HepG2 (cell line): ENCODE results near the gene IQGAP3. TPM values are rescaled to one million over a fixed set of nuclear protein-coding genes. Genes with fewer than 3 reads are reported as not detected.
A peak's percentile ranks its signal among the peaks of the same experiment; 100 is the strongest.

Source experiments
- DZIP1 ChIP-seq: sonication (generic); formaldehyde crosslinking; IDR thresholded peaks from 2 replicates; pipeline ENCODE4 v1.5.0; 2020; ENCODE audit warnings: mild to moderate bottlenecking, missing genetic modification reagents
- E2F5 ChIP-seq: sonication (generic); formaldehyde crosslinking; conservative IDR thresholded peaks from 2 replicates; pipeline ENCODE4 v1.4.0; 2020; ENCODE audit warnings: missing genetic modification reagents
- EHMT2 ChIP-seq: fragments of 200-600 bp; sonication (generic); IDR thresholded peaks from 2 replicates; pipeline ENCODE4 v1.7.0; 2017; ENCODE audit warnings: antibody characterized with exemption, low read depth, low read length, borderline replicate concordance
- GATAD2A ChIP-seq: IDR thresholded peaks from 2 replicates; pipeline ENCODE4 v1.6.1; 2016
- KDM2A ChIP-seq: sonication (generic); formaldehyde crosslinking; IDR thresholded peaks from 2 replicates; pipeline ENCODE4 v1.4.0; 2020; ENCODE audit warnings: low read depth, missing genetic modification reagents, borderline replicate concordance
- NR1H2 ChIP-seq: sonication (generic); formaldehyde crosslinking; IDR thresholded peaks from 2 replicates; pipeline ENCODE4 v1.8.1; 2022; ENCODE audit warnings: low read depth, missing genetic modification reagents, borderline replicate concordance
- PRDM4 ChIP-seq: sonication (generic); formaldehyde crosslinking; IDR thresholded peaks from 2 replicates; pipeline ENCODE4 v1.9.0; 2021; ENCODE audit warnings: missing genetic modification reagents, borderline replicate concordance
- SIN3A ChIP-seq: IDR thresholded peaks from 2 replicates; pipeline ENCODE4 v1.6.1; 2011; ENCODE audit warnings: low read depth, mild to moderate bottlenecking, control low read depth, low read length, borderline replicate concordance
- SOX5 ChIP-seq: IDR thresholded peaks from 2 replicates; pipeline ENCODE4 v1.6.1; 2016; ENCODE audit warnings: borderline replicate concordance
- STAG1 ChIP-seq: sonication (generic); formaldehyde crosslinking; IDR thresholded peaks from 2 replicates; pipeline ENCODE4 v1.4.0; 2020; ENCODE audit warnings: missing genetic modification reagents
- TIGD3 ChIP-seq: sonication (generic); formaldehyde crosslinking; IDR thresholded peaks from 2 replicates; pipeline ENCODE4 v1.5.1; 2020; ENCODE audit warnings: mild to moderate bottlenecking, missing genetic modification reagents, borderline replicate concordance
- YEATS4 ChIP-seq: sonication (generic); formaldehyde crosslinking; IDR thresholded peaks from 2 replicates; pipeline ENCODE4 v1.4.0; 2020; ENCODE audit warnings: missing genetic modification reagents, borderline replicate concordance
- YY1 ChIP-seq: IDR thresholded peaks from 2 replicates; pipeline ENCODE4 v1.6.1; 2011; ENCODE audit warnings: low read length, low read depth, moderate library complexity, mild to moderate bottlenecking; ENCODE audit not compliant: insufficient read depth, insufficient replicate concordance
- ZNF17 ChIP-seq: sonication (generic); formaldehyde crosslinking; IDR thresholded peaks from 2 replicates; pipeline ENCODE4 v1.5.0; 2020; ENCODE audit warnings: mild to moderate bottlenecking, missing genetic modification reagents
- ZNF235 ChIP-seq: sonication (generic); formaldehyde crosslinking; IDR thresholded peaks from 2 replicates; pipeline ENCODE4 v1.8.1; 2023; ENCODE audit warnings: mild to moderate bottlenecking, missing genetic modification reagents, borderline replicate concordance
- ZNF549 ChIP-seq: sonication (generic); formaldehyde crosslinking; IDR thresholded peaks from 2 replicates; pipeline ENCODE4 v1.5.0; 2020; ENCODE audit warnings: missing genetic modification reagents
- ZNF614 ChIP-seq: IDR thresholded peaks from 2 replicates; pipeline ENCODE4 v1.6.1; 2018; ENCODE audit warnings: missing biosample characterization, missing genetic modification reagents, inconsistent platforms, borderline replicate concordance
- ZNF709 ChIP-seq: sonication (generic); formaldehyde crosslinking; IDR thresholded peaks from 2 replicates; pipeline ENCODE4 v1.5.0; 2020; ENCODE audit warnings: mild to moderate bottlenecking, missing genetic modification reagents
- ZNF773 ChIP-seq: sonication (generic); formaldehyde crosslinking; IDR thresholded peaks from 2 replicates; pipeline ENCODE4 v1.4.0; 2020; ENCODE audit warnings: missing genetic modification reagents, borderline replicate concordance
- polyA plus RNA-seq, 8 experiments: library from polyadenylated mRNA; depleted of rRNA in 3 of 8; stranded (reverse) in 7 of 8; unstranded in 1 of 8; fragments of >200 nt; fragmentation: Illumina TruSeq in 4 of 8; extraction: Trizol in 4 of 8; gene quantifications; 2 replicates each; pipeline versions ENCODE4 v1.2.1 to v1.2.3, GENCODE V29; 2011 to 2016; ENCODE audit warnings: low read depth in 4 of 8, missing spikeins in 1 of 8, mixed read lengths in 1 of 8; ENCODE audit not compliant: insufficient read depth in 1 of 8
- total RNA-seq, 5 experiments: library from RNA; depleted of rRNA; stranded (reverse); fragments of >200 nt; fragmentation: Illumina TruSeq; extraction: Trizol; gene quantifications; 2 replicates each; pipeline ENCODE4 v1.2.3, GENCODE V29; 2016; ENCODE audit warnings: low read depth in 1 of 5
- TF ChIP-seq, protein P1 (sequence below): sonication (generic); formaldehyde crosslinking; IDR thresholded peaks from 2 replicates; pipeline ENCODE4 v1.4.0; 2020; ENCODE audit warnings: missing genetic modification reagents

Gene IQGAP3
- total and polyA plus RNA-seq, 2 of the 13 experiments (the other 11 are each of a cell fraction or from before 2014, with no cell fraction given), result 13.5 to 14.1 TPM

GRCh38 chr1:156499842-156500542, 72.4 kb downstream of the IQGAP3 start (continued):
- TF ChIP-seq YEATS4 (CRISPR knock-in tag), result no peak
- peak; percentile 52; the same call in 1 of the 2 replicates for TF ChIP-seq ZNF773 (CRISPR knock-in tag)
- TF ChIP-seq PRDM4, result no peak
- no peak for TF ChIP-seq SOX5
- no peak for TF ChIP-seq ZNF709
- no peak for TF ChIP-seq KDM2A (CRISPR knock-in tag)
- peak; percentile 70; the same call in 1 of the 2 replicates for TF ChIP-seq ZNF235 (CRISPR knock-in tag)
- TF ChIP-seq DZIP1 (CRISPR knock-in tag), result no peak
- no peak for TF ChIP-seq GATAD2A (CRISPR knock-in tag)
- TF ChIP-seq STAG1 (CRISPR knock-in tag), result no peak
- peak; percentile 15 for TF ChIP-seq YY1
- TF ChIP-seq TIGD3 (CRISPR knock-in tag), result no peak
- TF ChIP-seq ZNF17 (CRISPR knock-in tag), result no peak
- TF ChIP-seq SIN3A, result 0 out of 2 replicates have a peak, but pooled peaks have one; percentile 53
- TF ChIP-seq, protein P1, sequence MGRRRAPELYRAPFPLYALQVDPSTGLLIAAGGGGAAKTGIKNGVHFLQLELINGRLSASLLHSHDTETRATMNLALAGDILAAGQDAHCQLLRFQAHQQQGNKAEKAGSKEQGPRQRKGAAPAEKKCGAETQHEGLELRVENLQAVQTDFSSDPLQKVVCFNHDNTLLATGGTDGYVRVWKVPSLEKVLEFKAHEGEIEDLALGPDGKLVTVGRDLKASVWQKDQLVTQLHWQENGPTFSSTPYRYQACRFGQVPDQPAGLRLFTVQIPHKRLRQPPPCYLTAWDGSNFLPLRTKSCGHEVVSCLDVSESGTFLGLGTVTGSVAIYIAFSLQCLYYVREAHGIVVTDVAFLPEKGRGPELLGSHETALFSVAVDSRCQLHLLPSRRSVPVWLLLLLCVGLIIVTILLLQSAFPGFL (CRISPR knock-in tag), result no peak
- no peak for TF ChIP-seq E2F5
- no peak for TF ChIP-seq ZNF614 (CRISPR knock-in tag)
- TF ChIP-seq NR1H2 (CRISPR knock-in tag), result no peak
- no peak for TF ChIP-seq ZNF549
- TF ChIP-seq EHMT2, result no peak
